Karpas-422 (cell line): Measurements from ENCODE around the gene ARHGAP10. TPM values are rescaled to one million over a fixed set of nuclear protein-coding genes. Genes with fewer than 3 reads are reported as not detected.

Experiments
- DNase-seq: peaks from one replicate; pipeline ENCODE4 v3.0.0-alpha.2; 2015
- H2AFZ ChIP-seq: fragments of 200-600 bp; sonication (generic); 2 replicates; pipeline ENCODE4 v1.6.1; 2014; ENCODE audit warnings: antibody characterized with exemption, low read length, mixed read lengths
- H3K27ac ChIP-seq: fragments of 200-600 bp; sonication (generic); 2 replicates; pipeline ENCODE4 v1.5.1; 2014; ENCODE audit warnings: mild to moderate bottlenecking, low read length, moderate library complexity
- H3K27me3 ChIP-seq: fragments of 200-600 bp; sonication (generic); 2 replicates; pipeline ENCODE4 v1.6.1; 2014; ENCODE audit warnings: low read length, mixed read lengths
- H3K36me3 ChIP-seq: fragments of 200-600 bp; sonication (generic); 2 replicates; pipeline ENCODE4 v1.6.1; 2014; ENCODE audit warnings: low read length, mixed read lengths; ENCODE audit not compliant: insufficient read depth
- H3K4me1 ChIP-seq: fragments of 200-600 bp; sonication (generic); 2 replicates; pipeline ENCODE4 v1.6.1; 2014; ENCODE audit warnings: mild to moderate bottlenecking, low read length, mixed read lengths
- H3K4me2 ChIP-seq: fragments of 200-600 bp; sonication (generic); 2 replicates; pipeline ENCODE4 v1.6.1; 2014; ENCODE audit warnings: low read length, low read depth, mild to moderate bottlenecking; ENCODE audit not compliant: poor library complexity, severe bottlenecking
- H3K4me3 ChIP-seq: fragments of 200-600 bp; sonication (generic); 2 replicates; pipeline ENCODE4 v1.5.1; 2014; ENCODE audit warnings: mild to moderate bottlenecking, antibody characterized with exemption, low read length, mixed read lengths
- H3K79me2 ChIP-seq: fragments of 200-600 bp; sonication (generic); 2 replicates; pipeline ENCODE4 v1.6.1; 2014; ENCODE audit warnings: mild to moderate bottlenecking, low read length, mixed read lengths
- H3K9ac ChIP-seq: fragments of 200-600 bp; sonication (generic); 2 replicates; pipeline ENCODE4 v1.6.0; 2014; ENCODE audit warnings: low read length
- H3K9me2 ChIP-seq: fragments of 200-600 bp; sonication (generic), shearing (Covaris generic); replicated peaks from 2 replicates; pipeline ENCODE4 v1.6.0; 2014; ENCODE audit warnings: mild to moderate bottlenecking, low read length, moderate library complexity; ENCODE audit not compliant: insufficient read depth
- H3K9me3 ChIP-seq: fragments of 300-700, 200-600 bp; sonication (generic); 2 replicates; pipeline ENCODE4 v1.6.1; 2014; ENCODE audit warnings: low read length, mixed read lengths
- H4K20me1 ChIP-seq: fragments of 200-600 bp; sonication (generic); 2 replicates; pipeline ENCODE4 v1.6.1; 2014; ENCODE audit warnings: mild to moderate bottlenecking, antibody characterized with exemption, low read length, low read depth; ENCODE audit not compliant: insufficient read depth
- total RNA-seq: library from RNA; depleted of rRNA; stranded (reverse); fragments of >200 nt; shearing (Covaris generic); gene quantifications from 2 replicates; pipeline ENCODE4 v1.2.3, GENCODE V29; 2014; ENCODE audit warnings: low replicate concordance

Gene ARHGAP10
- total RNA-seq, 1 experiment from 2014 or later = 0.41 TPM

- Histone ChIP-seq H3K9me2 (no peaks in the 10 kb centered on the region), H3K9me3 (no peaks in the 10 kb centered on the region), H2AFZ (no peak overlapping the region), H3K27me3 (no peaks in the 10 kb centered on the region), H3K4me2 (no peak overlapping the region), H3K27ac (no peak overlapping the region), H3K4me1 (peaks cover 5% of the 10 kb centered on the region), H3K9ac (no peak overlapping the region), H3K79me2 (no peaks in the 10 kb centered on the region), H3K4me3 (no peak overlapping the region), H3K36me3 (no peaks in the 10 kb centered on the region), H4K20me1 (no peaks in the 10 kb centered on the region)
- DNase-seq = no peak
Measured at GRCh38 chr4:147779451-147779850, 47.6 kb downstream of the ARHGAP10 start.

DNA sequence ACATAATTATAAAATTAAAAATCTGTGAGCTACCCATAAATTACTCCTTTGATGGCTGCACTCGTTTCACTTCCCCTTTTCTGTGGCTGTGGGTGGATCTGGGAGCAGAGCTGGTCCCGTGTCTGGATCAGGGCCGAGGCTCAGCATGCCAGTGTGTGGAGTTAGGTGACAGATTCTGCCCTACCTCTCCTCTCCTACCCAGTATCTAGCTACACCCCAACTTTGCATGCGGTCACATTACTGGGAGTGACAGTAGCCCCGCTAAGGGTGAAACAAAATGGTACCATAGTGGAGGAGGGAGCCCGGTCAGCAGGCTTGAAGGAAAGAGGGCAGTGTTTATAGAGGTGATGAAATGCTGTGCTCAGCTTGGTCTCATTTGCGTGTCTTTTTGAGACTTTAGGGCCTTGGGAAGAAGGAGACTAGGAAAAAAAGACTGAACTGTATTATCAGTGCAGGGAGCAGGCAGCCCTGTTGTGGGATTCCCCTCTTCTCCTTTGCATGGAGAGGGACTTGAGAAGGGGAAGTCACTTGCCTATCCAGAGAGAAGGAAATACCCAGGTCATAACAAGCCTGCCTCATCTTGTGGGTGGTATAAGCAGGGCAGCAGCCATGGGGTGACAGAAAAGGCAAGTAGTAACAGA, 48.4 kb downstream of the ARHGAP10 start:
- no peak overlapping the region for H3K4me2 ChIP-seq

DNA sequence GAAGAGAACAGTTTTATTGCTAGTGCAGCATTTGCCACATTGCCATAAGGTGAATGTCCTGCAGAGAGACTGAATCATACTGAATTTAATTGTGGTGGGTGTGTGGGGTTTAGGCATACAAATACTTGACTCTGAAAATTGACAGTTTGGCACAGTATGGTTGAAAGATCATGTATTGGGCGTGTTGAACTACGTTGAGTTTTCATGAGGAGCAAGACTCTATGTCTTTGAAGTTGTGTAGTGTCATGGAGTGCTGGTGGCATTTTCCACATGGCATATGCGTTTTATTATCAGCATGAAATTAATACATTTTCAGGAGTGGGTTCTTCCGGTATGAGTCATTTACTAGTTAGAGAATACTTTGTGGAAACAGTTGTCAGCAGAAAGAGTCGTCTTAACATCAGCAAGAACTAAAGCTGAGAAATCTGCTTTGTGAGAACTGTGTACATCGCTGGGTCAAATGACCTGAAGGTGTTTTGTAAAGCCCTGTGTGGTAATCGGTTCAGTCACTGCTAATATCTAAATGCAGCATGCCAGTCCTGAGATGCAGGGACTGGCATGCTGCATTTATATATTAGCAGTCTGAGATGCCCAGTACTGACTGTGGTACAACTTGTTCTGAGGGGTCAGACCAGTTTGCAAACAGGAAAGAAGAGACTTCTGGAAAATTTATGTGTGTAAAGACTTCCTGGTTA, 50.3 kb downstream of the ARHGAP10 start:
- H3K27ac ChIP-seq = no peak overlapping the region
- no peaks in the 10 kb centered on the region for H4K20me1 ChIP-seq
- H3K9me3 ChIP-seq = no peaks in the 10 kb centered on the region
- H3K4me2 ChIP-seq = no peak overlapping the region
- no peak overlapping the region for H2AFZ ChIP-seq
- no peaks in the 10 kb centered on the region for H3K79me2 ChIP-seq
- no peaks in the 10 kb centered on the region for H3K27me3 ChIP-seq
- no peak overlapping the region for H3K4me3 ChIP-seq
- peaks cover 5% of the 10 kb centered on the region for H3K4me1 ChIP-seq
- no peak overlapping the region for H3K9ac ChIP-seq
- DNase-seq = no peak
- no peaks in the 10 kb centered on the region for H3K9me2 ChIP-seq
- no peaks in the 10 kb centered on the region for H3K36me3 ChIP-seq

More for the DNA sequence above, 48.4 kb downstream of the ARHGAP10 start:
- H3K27ac ChIP-seq = no peak overlapping the region
- no peaks in the 10 kb centered on the region for H3K36me3 ChIP-seq
- no peak overlapping the region for H3K9ac ChIP-seq
- no peaks in the 10 kb centered on the region for H3K9me3 ChIP-seq
- DNase-seq = peak; percentile 45
- peaks cover 5% of the 10 kb centered on the region for H3K4me1 ChIP-seq
- H2AFZ ChIP-seq = no peak overlapping the region
- no peaks in the 10 kb centered on the region for H3K79me2 ChIP-seq
- H4K20me1 ChIP-seq = no peaks in the 10 kb centered on the region
- no peaks in the 10 kb centered on the region for H3K9me2 ChIP-seq
- H3K27me3 ChIP-seq = no peaks in the 10 kb centered on the region
- no peak overlapping the region for H3K4me3 ChIP-seq

DNA sequence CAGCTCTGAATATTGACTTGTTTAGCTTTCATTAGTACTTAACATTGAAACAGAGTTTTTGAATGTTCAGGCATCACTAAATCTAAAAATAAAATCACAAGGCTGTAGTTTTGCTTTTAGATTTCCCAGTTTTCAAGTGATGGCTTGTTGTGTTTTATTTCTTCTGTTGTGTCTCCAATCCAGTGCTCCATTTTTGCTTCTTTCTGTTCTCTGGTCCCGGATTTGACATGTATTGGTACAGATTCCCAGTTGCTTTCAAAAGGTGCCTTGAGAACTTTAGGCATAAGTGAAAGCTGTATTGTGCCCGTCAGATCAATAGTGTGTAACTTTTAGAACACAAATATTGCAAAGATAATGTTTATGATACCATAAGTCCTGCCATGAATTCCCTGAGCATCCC, 53.2 kb downstream of the ARHGAP10 start:
- Histone ChIP-seq H3K9ac (no peak overlapping the region), H3K9me3 (no peaks in the 10 kb centered on the region), H3K27me3 (no peaks in the 10 kb centered on the region), H4K20me1 (no peaks in the 10 kb centered on the region), H3K4me1 (peaks cover 3% of the 10 kb centered on the region), H3K9me2 (no peaks in the 10 kb centered on the region), H3K4me3 (no peak overlapping the region), H3K4me2 (no peak overlapping the region), H3K36me3 (no peaks in the 10 kb centered on the region), H3K79me2 (no peaks in the 10 kb centered on the region), H3K27ac (no peak overlapping the region), H2AFZ (no peak overlapping the region)
- no peak for DNase-seq

GRCh38 chr4:147786031-147786430, 54.1 kb downstream of the ARHGAP10 start:
- Histone ChIP-seq H3K27ac (no peak overlapping the region), H3K4me1 (no peaks in the 10 kb centered on the region), H3K9me3 (no peaks in the 10 kb centered on the region), H3K36me3 (no peaks in the 10 kb centered on the region), H3K79me2 (no peaks in the 10 kb centered on the region), H4K20me1 (no peaks in the 10 kb centered on the region), H2AFZ (no peak overlapping the region), H3K4me2 (no peak overlapping the region), H3K27me3 (no peaks in the 10 kb centered on the region), H3K4me3 (no peak overlapping the region), H3K9ac (no peak overlapping the region), H3K9me2 (no peaks in the 10 kb centered on the region)
- peak; percentile 58 for DNase-seq

GRCh38 chr4:147786531-147786930, 54.6 kb downstream of the ARHGAP10 start:
- Histone ChIP-seq H3K4me2 (no peak overlapping the region), H2AFZ (no peak overlapping the region), H3K36me3 (no peaks in the 10 kb centered on the region), H3K79me2 (no peaks in the 10 kb centered on the region), H3K4me3 (no peak overlapping the region), H3K9ac (no peak overlapping the region), H3K9me2 (no peaks in the 10 kb centered on the region), H3K4me1 (no peaks in the 10 kb centered on the region), H3K27ac (no peak overlapping the region), H4K20me1 (no peaks in the 10 kb centered on the region), H3K9me3 (no peaks in the 10 kb centered on the region), H3K27me3 (no peaks in the 10 kb centered on the region)
- DNase-seq = no peak

DNA sequence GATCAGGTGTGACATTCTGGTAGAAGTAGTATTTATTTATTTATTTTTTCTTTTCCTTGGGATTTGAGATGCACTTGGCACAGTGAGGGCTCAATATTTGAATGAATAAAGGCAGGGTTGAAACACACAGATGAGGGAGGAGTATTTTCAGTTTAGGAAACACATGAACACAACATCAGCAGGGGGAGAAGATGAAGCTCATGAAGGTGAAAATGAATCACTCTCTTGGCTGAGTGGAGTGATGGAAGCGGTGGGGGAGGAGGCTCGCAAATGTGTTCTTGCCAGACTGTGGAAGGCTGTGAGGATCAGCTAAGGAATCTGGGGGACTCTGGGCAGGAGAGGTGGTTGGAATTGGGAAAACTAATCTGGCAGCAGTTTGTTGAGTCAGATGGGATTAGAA, 55.3 kb downstream of the ARHGAP10 start:
- Histone ChIP-seq H3K36me3 (no peaks in the 10 kb centered on the region), H3K27ac (no peak overlapping the region), H3K9ac (no peak overlapping the region), H3K4me2 (no peak overlapping the region), H3K9me3 (no peaks in the 10 kb centered on the region), H3K4me3 (no peak overlapping the region), H3K27me3 (no peaks in the 10 kb centered on the region), H3K79me2 (no peaks in the 10 kb centered on the region), H4K20me1 (no peaks in the 10 kb centered on the region), H3K9me2 (no peaks in the 10 kb centered on the region), H2AFZ (no peak overlapping the region), H3K4me1 (no peaks in the 10 kb centered on the region)
- DNase-seq = no peak

DNA sequence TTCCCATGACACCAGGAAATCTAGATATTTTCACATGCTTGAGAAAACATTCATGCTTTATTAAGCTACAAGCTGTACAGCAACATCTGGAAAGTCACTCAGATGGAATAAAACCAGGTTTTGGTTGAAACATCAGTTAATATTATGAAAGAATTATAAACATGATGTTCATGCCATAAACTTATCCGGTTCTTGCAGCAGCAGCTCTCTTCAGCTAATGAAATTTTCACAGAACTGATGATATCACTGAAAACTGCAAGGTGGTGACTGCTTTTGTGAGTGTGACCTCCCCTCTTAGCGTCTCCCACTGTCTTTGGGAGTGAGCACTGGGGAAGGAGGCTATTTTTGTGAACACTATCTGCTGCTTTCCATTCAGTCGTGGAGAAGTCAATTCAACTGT, 56.9 kb downstream of the ARHGAP10 start:
- Histone ChIP-seq H3K9me3 (no peaks in the 10 kb centered on the region), H3K27me3 (no peaks in the 10 kb centered on the region), H3K36me3 (no peaks in the 10 kb centered on the region), H2AFZ (no peak overlapping the region), H3K4me2 (no peak overlapping the region), H3K4me3 (no peak overlapping the region), H3K9me2 (no peaks in the 10 kb centered on the region), H3K4me1 (no peaks in the 10 kb centered on the region), H4K20me1 (no peaks in the 10 kb centered on the region), H3K9ac (no peak overlapping the region), H3K27ac (no peak overlapping the region), H3K79me2 (no peaks in the 10 kb centered on the region)
- no peak for DNase-seq
